Mesendoderm (in vitro differentiated cells): ENCODE measurements around the gene HNRNPUL2.

Experiments used
- DNase-seq: peaks from one replicate; pipeline ENCODE4 v3.0.0; 2013
- H2AK5ac ChIP-seq: 2 replicates; pipeline ENCODE4 v1.6.1; 2013; ENCODE audit warnings: low read length, inconsistent platforms
- H2BK120ac ChIP-seq: 2 replicates; pipeline ENCODE4 v1.6.1; 2013; ENCODE audit warnings: low read depth, mild to moderate bottlenecking, low read length, moderate library complexity, mixed read lengths
- H2BK15ac ChIP-seq: replicated peaks from 2 replicates; pipeline ENCODE4 v1.6.1; 2013; ENCODE audit warnings: low read depth, mild to moderate bottlenecking, moderate library complexity
- H2BK5ac ChIP-seq: 2 replicates; pipeline ENCODE4 v1.6.1; 2013; ENCODE audit warnings: low read length, inconsistent platforms
- H3K18ac ChIP-seq: 2 replicates; pipeline ENCODE4 v1.6.1; 2013; ENCODE audit warnings: mild to moderate bottlenecking, low read length, mixed read lengths
- H3K23ac ChIP-seq: one replicate; pipeline ENCODE4 v1.6.1; 2013; ENCODE audit warnings: low read length
- H3K27ac ChIP-seq: 2 replicates; pipeline ENCODE4 v1.5.1; 2013; ENCODE audit warnings: low read depth, mild to moderate bottlenecking, inconsistent platforms, low read length, moderate library complexity
- H3K27me3 ChIP-seq: 2 replicates; pipeline ENCODE4 v1.6.1; 2013; ENCODE audit warnings: low read length, control low read depth, mild to moderate bottlenecking, inconsistent platforms; ENCODE audit not compliant: insufficient read depth, poor library complexity
- H3K36me3 ChIP-seq: 2 replicates; pipeline ENCODE4 v1.6.1; 2013; ENCODE audit warnings: low read length, inconsistent platforms; ENCODE audit not compliant: control insufficient read depth, insufficient read depth
- H3K4ac ChIP-seq: one replicate; pipeline ENCODE4 v1.6.1; 2013; ENCODE audit warnings: low read depth, mild to moderate bottlenecking, low read length, moderate library complexity
- H3K4me1 ChIP-seq: 2 replicates; pipeline ENCODE4 v1.6.1; 2013; ENCODE audit warnings: low read depth, low read length, inconsistent platforms; ENCODE audit not compliant: control insufficient read depth
- H3K4me2 ChIP-seq: 2 replicates; pipeline ENCODE4 v1.6.1; 2013; ENCODE audit warnings: low read length
- H3K4me3 ChIP-seq: 2 replicates; pipeline ENCODE4 v1.5.1; 2013; ENCODE audit warnings: mild to moderate bottlenecking, low read length
- H3K56ac ChIP-seq: one replicate; pipeline ENCODE4 v1.6.1; 2013; ENCODE audit warnings: low read length
- H3K79me1 ChIP-seq: 2 replicates; pipeline ENCODE4 v1.6.1; 2013; ENCODE audit warnings: low read length, inconsistent platforms
- H3K79me2 ChIP-seq: 2 replicates; pipeline ENCODE4 v1.6.1; 2013; ENCODE audit warnings: mild to moderate bottlenecking, low read length; ENCODE audit not compliant: control insufficient read depth, insufficient read depth
- H3K9ac ChIP-seq: 2 replicates; pipeline ENCODE4 v1.6.1; 2013; ENCODE audit warnings: low read length, inconsistent platforms
- H4K5ac ChIP-seq: one replicate; pipeline ENCODE4 v1.6.1; 2013; ENCODE audit warnings: low read length
- H4K8ac ChIP-seq: one replicate; pipeline ENCODE4 v1.6.1; 2013; ENCODE audit warnings: low read depth, mild to moderate bottlenecking, control low read depth, low read length, moderate library complexity
- WGBS: extraction: QIAGEN DNeasy Blood & Tissue Kit; methylation state at CpG from one replicate; pipeline ENCODE4 v1.1.7; 2013; ENCODE audit warnings: low lambda C conversion rate, missing lambda C conversion rate; ENCODE audit not compliant: insufficient coverage; ENCODE audit errors: extremely low coverage; 5-methylcytosine and 5-hydroxymethylcytosine counted together

The HNRNPUL2 gene

DNA sequence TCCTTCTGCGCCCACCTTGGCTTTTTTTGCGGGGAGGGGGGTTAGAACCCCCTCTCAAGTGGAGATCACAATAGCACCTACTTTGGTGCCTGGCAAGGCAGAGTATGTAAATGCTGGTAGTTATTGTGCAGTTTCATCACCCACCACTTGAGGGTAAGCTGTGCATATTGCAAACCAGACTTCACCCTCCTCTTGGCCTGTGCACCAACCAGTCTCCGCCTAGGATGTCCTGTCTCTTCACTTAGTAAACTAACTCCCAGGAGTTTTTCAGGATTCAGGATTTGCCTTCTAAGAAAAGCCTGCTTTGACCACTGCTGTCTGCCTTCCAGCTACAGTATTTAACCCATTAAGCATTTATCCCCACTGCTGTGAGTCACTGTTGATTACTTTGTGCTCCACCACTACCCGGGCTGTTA, 46.4 kb downstream of the HNRNPUL2 start:
- H3K4me2 ChIP-seq = no peak overlapping the region
- DNase-seq = peak; percentile 50

DNA sequence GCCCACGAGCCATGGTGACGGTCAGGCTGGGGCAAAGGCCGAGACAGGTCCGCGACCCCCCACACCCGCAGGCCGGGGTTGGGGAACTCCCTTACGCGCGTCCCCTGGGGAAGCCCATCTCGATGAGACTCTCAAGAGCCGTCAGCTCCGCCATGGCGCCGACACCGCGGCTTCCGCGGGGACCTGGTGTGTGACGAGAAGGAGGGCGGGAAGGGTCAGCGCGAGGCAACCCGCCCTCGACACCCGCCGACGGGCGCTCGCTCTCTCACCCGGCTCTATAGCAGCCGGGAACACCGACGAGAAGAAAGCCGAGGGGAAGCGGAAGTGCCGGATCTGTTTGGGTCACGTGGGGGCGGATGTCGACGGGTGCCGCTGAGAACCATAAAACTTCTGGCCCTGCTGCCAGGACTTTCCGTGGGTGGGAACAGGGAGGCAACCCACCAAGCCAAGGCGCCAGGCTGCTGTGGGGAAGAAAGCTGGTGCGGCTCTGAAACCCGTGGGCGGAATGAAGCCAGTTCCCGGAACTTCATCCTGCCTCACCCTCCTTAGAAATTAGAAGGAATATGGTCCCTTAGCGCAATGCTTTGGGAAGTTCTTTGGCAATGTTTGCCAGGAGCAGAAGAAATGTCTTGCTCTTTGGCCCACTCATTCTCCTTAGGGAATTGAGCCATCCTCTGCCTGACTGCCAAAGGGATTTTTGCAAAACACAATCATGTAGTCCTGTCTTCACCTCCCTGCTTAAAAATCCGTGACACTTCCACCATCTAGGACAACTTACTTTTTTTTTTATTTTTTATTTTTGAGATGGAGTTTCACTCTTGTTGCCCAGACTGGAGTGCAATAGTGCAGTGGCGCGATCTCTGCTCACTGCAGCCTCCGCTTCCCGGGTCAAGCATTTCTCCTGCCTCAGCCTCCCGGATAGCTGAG, 48.2 kb downstream of the HNRNPUL2 start, which contains the start of gene UBXN1:
TSS of gene UBXN1 (minus strand) at position 304 of the 927 bp plus-strand sequence. CDS start at position 154, 150 bp downstream.
- peaks cover 9% of the 10 kb centered on the region for H3K79me1 ChIP-seq
- no peaks in the 10 kb centered on the region for H3K27me3 ChIP-seq
- H3K36me3 ChIP-seq = peaks cover 5% of the 10 kb centered on the region
- H3K9ac ChIP-seq = peak within 1 kb of the TSS; percentile 86
- no peak within 1 kb of the TSS for H3K18ac ChIP-seq
- H3K4me3 ChIP-seq = peak within 1 kb of the TSS; percentile 84
- peak within 1 kb of the TSS; percentile 72 for H3K4me2 ChIP-seq
- H4K5ac ChIP-seq = peak within 1 kb of the TSS; percentile 93
- H3K27ac ChIP-seq = peak within 1 kb of the TSS; percentile 1
- peaks cover 3% of the 10 kb centered on the region for H3K4me1 ChIP-seq
- H2BK120ac ChIP-seq = no peak within 1 kb of the TSS
- no peak within 1 kb of the TSS for H3K23ac ChIP-seq
- no peak within 1 kb of the TSS for H2BK15ac ChIP-seq
- H2AK5ac ChIP-seq = no peak within 1 kb of the TSS
- H3K4ac ChIP-seq = no peak within 1 kb of the TSS
- H3K56ac ChIP-seq = peak within 1 kb of the TSS; percentile 94
- H4K8ac ChIP-seq = peak within 1 kb of the TSS; percentile 6
- peak; percentile 90 for DNase-seq
- H3K79me2 ChIP-seq = peaks cover 10% of the 10 kb centered on the region
- no CpG with 5 or more reads among the region's 55 CpGs for WGBS
- H2BK5ac ChIP-seq = no peak within 1 kb of the TSS

More for the DNA sequence above, 46.4 kb downstream of the HNRNPUL2 start:
- peak overlapping the region; percentile 25 for H3K56ac ChIP-seq
- peaks cover 3% of the 10 kb centered on the region for H3K4me1 ChIP-seq
- H4K5ac ChIP-seq = no peak overlapping the region
- H3K79me2 ChIP-seq = peaks cover 10% of the 10 kb centered on the region
- no peak overlapping the region for H4K8ac ChIP-seq
- no peak overlapping the region for H3K4ac ChIP-seq
- no peak overlapping the region for H2BK120ac ChIP-seq
- H3K27ac ChIP-seq = no peak overlapping the region
- no peak overlapping the region for H2BK15ac ChIP-seq
- peaks cover 9% of the 10 kb centered on the region for H3K79me1 ChIP-seq
- no peak overlapping the region for H3K23ac ChIP-seq
- no peaks in the 10 kb centered on the region for H3K27me3 ChIP-seq
- no peak overlapping the region for H3K18ac ChIP-seq
- H2AK5ac ChIP-seq = no peak overlapping the region
- no peak overlapping the region for H2BK5ac ChIP-seq
- H3K9ac ChIP-seq = no peak overlapping the region
- no peak overlapping the region for H3K4me3 ChIP-seq
- WGBS = no CpG with 5 or more reads among the region's 4 CpGs
- H3K36me3 ChIP-seq = peaks cover 5% of the 10 kb centered on the region

DNA sequence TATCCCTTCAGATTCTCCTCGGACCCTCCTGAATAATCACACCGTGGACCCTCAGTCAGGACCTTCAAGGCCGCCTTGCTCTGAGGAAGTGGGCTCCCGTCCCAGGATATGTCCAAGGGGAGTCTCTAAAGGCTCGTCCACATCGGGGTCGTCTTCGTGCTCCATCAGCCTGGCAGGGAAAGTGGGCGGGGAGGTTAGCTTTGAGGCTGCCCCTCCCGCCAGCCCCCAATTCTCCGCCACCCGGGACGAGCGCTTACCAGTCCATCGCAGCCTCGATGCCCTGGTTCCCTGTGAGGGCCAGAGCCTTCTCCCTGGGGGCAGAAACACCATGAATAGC, 48.9 kb downstream of the HNRNPUL2 start:
- WGBS = no CpG with 5 or more reads among the region's 16 CpGs
- no peak overlapping the region for H3K27ac ChIP-seq

DNA sequence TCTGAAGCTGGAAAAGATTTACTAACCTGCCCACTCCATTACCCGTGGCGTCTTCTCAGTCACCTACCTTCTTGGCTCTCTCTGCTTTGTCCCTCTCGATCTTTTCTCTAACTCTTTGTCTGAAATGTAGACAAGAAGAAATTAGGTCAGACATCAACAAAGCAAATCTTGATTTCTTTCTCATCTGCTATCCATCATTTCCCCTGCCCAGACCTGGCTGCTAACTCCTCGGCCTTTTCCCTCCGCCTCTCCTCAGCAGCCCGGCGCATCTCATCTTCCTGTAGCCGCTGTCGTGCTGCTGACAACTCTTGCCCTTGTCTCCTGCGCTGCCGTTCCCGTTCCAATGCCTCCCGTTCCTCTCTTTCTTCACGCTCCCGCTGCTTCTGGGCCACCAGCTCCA, 49.5 kb downstream of the HNRNPUL2 start:
- H3K4me2 ChIP-seq = peak overlapping the region; percentile 72
- peaks cover 11% of the 10 kb centered on the region for H3K79me1 ChIP-seq
- H3K79me2 ChIP-seq = peaks cover 14% of the 10 kb centered on the region
- DNase-seq = no peak
- no peak overlapping the region for H3K4ac ChIP-seq
- H3K56ac ChIP-seq = no peak overlapping the region
- no peak overlapping the region for H2BK15ac ChIP-seq
- H3K23ac ChIP-seq = no peak overlapping the region
- no peak overlapping the region for H4K5ac ChIP-seq
- H3K9ac ChIP-seq = peak overlapping the region; percentile 22
- H3K27me3 ChIP-seq = no peaks in the 10 kb centered on the region
- no peak overlapping the region for H2BK120ac ChIP-seq
- H3K18ac ChIP-seq = no peak overlapping the region
- no CpG with 5 or more reads among the region's 15 CpGs for WGBS
- H4K8ac ChIP-seq = no peak overlapping the region
- peaks cover 5% of the 10 kb centered on the region for H3K36me3 ChIP-seq
- H3K27ac ChIP-seq = no peak overlapping the region
- H3K4me3 ChIP-seq = no peak overlapping the region
- H2AK5ac ChIP-seq = no peak overlapping the region
- peaks cover 3% of the 10 kb centered on the region for H3K4me1 ChIP-seq
- no peak overlapping the region for H2BK5ac ChIP-seq

More for the DNA sequence above, 48.9 kb downstream of the HNRNPUL2 start:
- Histone ChIP-seq H3K4me3 (peak overlapping the region; percentile 84), H4K5ac (no peak overlapping the region), H2BK120ac (no peak overlapping the region), H2AK5ac (no peak overlapping the region), H3K18ac (no peak overlapping the region), H3K4me2 (peak overlapping the region; percentile 72), H3K4me1 (peaks cover 3% of the 10 kb centered on the region), H3K4ac (no peak overlapping the region), H3K23ac (no peak overlapping the region), H3K27me3 (no peaks in the 10 kb centered on the region), H3K79me2 (peaks cover 10% of the 10 kb centered on the region), H3K56ac (peak overlapping the region; percentile 94), H2BK5ac (no peak overlapping the region), H3K9ac (peak overlapping the region; percentile 86), H3K36me3 (peaks cover 5% of the 10 kb centered on the region), H4K8ac (no peak overlapping the region), H3K79me1 (peaks cover 9% of the 10 kb centered on the region), H2BK15ac (no peak overlapping the region)
- no peak for DNase-seq

DNA sequence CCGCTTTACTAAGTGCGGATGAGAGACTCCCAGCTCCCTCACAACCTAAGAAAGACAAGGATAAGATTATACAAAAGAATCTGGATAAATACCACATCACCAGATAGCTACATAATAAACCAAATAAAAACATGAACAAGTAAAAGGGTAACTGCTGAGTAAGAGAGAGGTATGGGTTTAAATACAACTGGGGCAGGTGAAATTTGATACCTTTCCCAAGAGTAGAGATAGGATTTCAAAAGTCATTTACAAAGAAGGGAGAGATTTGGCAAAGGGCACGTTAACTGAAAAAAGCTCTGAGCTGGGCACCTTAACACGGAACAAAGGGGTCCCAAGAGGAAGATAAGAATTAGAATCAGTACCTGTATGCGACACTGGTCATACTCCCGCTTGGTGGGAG, 50.1 kb downstream of the HNRNPUL2 start:
- Histone ChIP-seq H3K4me1 (peaks cover 3% of the 10 kb centered on the region), H3K4me3 (no peak overlapping the region)
- no CpG with 5 or more reads among the region's 6 CpGs for WGBS

More for the DNA sequence above, 50.1 kb downstream of the HNRNPUL2 start:
- no peak overlapping the region for H3K4ac ChIP-seq
- H2BK15ac ChIP-seq = no peak overlapping the region
- H4K5ac ChIP-seq = no peak overlapping the region
- H3K36me3 ChIP-seq = peaks cover 5% of the 10 kb centered on the region
- H3K56ac ChIP-seq = no peak overlapping the region
- H3K18ac ChIP-seq = no peak overlapping the region
- no peaks in the 10 kb centered on the region for H3K27me3 ChIP-seq
- H3K23ac ChIP-seq = no peak overlapping the region
- no peak for DNase-seq
- H4K8ac ChIP-seq = no peak overlapping the region
- no peak overlapping the region for H2BK5ac ChIP-seq
- no peak overlapping the region for H2AK5ac ChIP-seq
- H3K4me2 ChIP-seq = no peak overlapping the region
- no peak overlapping the region for H2BK120ac ChIP-seq
- peaks cover 14% of the 10 kb centered on the region for H3K79me2 ChIP-seq
- H3K27ac ChIP-seq = no peak overlapping the region
- no peak overlapping the region for H3K9ac ChIP-seq
- H3K79me1 ChIP-seq = peaks cover 11% of the 10 kb centered on the region
